ENCODE results near the gene HUS1.

- TF ChIP-seq CTCF (IDR thresholded peaks at IDR 0.05; ENCODE audit: low read depth, low read length, poor library complexity, severe bottlenecking): no peak
- no peak for TF ChIP-seq EZH2phosphoT487 (IDR thresholded peaks at IDR 0.05; ENCODE audit: borderline replicate concordance, low read length)
Observed at GRCh38 chr7:48006866-48007265, 27.5 kb upstream of the HUS1 start.
